Panc1 (cell line): ENCODE results near the gene OMA1. TPM values are rescaled to one million over a fixed set of nuclear protein-coding genes. Genes with fewer than 3 reads are reported as not detected.

ENCODE experiments used
- ATAC-seq: fragments of 200-7000 bp; cut with Tn5 transposase; 2 replicates; pipeline ENCODE4 v1.9.1; 2020; ENCODE audit warnings: mild to moderate bottlenecking, moderate library complexity
- BruUV-seq: library from RNA; stranded (reverse); fragments of 400-500 nt; replicated peaks from 2 replicates; lab custom pipeline; 2021; lab: Mats Ljungman, UMichigan
- CTCF ChIA-PET: fragments of 300-600 bp; sonication (Branson Sonifier 250); formaldehyde crosslinking; loops from one replicate; lab custom pipeline; 2022; ENCODE audit warnings: antibody characterized with exemption; lab: Charles Lee
- POLR2A ChIA-PET: fragments of 300-600 bp; sonication (Branson Sonifier 250); formaldehyde crosslinking; loops from one replicate; lab custom pipeline; 2022; ENCODE audit warnings: antibody characterized with exemption; lab: Charles Lee
- DNase-seq: peaks from one replicate; pipeline ENCODE4 v3.0.0-alpha.2; 2010; ENCODE audit warnings: low read depth, low spot score
- H3K27ac ChIP-seq: 2 replicates; pipeline ENCODE4 v1.5.1; 2011; ENCODE audit warnings: mild to moderate bottlenecking, low read length, inconsistent platforms
- H3K27me3 ChIP-seq: fragments of 200-500 bp; sonication (Bioruptor generic); 2 replicates; pipeline ENCODE4 v1.6.0; 2014; ENCODE audit warnings: low read length, inconsistent platforms; ENCODE audit not compliant: control insufficient read depth, insufficient read depth
- H3K36me3 ChIP-seq: fragments of 200-500 bp; sonication (Bioruptor generic); 2 replicates; pipeline ENCODE4 v1.5.1; 2014; ENCODE audit warnings: inconsistent platforms, mild to moderate bottlenecking, low read length, moderate library complexity; ENCODE audit not compliant: control insufficient read depth, insufficient read depth
- H3K4me1 ChIP-seq: 2 replicates; pipeline ENCODE4 v1.5.1; 2011; ENCODE audit warnings: inconsistent platforms, mild to moderate bottlenecking, low read length, moderate library complexity; ENCODE audit not compliant: control insufficient read depth, insufficient read depth
- H3K4me3 ChIP-seq, 2 experiments: 2 replicates each; pipeline ENCODE4 v1.5.1; 2011 to 2012; ENCODE audit warnings: low read depth in 2 of 2, low read length in 2 of 2, mild to moderate bottlenecking in 2 of 2, inconsistent platforms in 1 of 2, moderate library complexity in 1 of 2
- H3K9me3 ChIP-seq: fragments of 200-500 bp; sonication (Bioruptor generic); 2 replicates; pipeline ENCODE4 v1.5.1; 2014; ENCODE audit warnings: low read depth, mild to moderate bottlenecking, inconsistent platforms, low read length, moderate library complexity; ENCODE audit not compliant: control insufficient read depth, insufficient read depth
- CTCF ChIP-seq: fragments of 450-650 bp; IDR thresholded peaks from 2 replicates; pipeline ENCODE4 v1.5.1; 2017; ENCODE audit warnings: mild to moderate bottlenecking
- POLR2AphosphoS5 ChIP-seq: IDR thresholded peaks from 2 replicates; pipeline ENCODE4 v1.6.1; 2012; ENCODE audit warnings: mild to moderate bottlenecking, low read depth, low read length, moderate library complexity
- REST ChIP-seq, 2 experiments: IDR thresholded peaks; 2 replicates each; pipeline ENCODE4 v1.6.1; 2011 to 2012; ENCODE audit warnings: low read depth in 2 of 2, control low read depth in 1 of 2, low read length in 1 of 2, mild to moderate bottlenecking in 1 of 2, moderate library complexity in 1 of 2; ENCODE audit not compliant: insufficient read depth in 1 of 2
- SIN3A ChIP-seq: IDR thresholded peaks from 2 replicates; pipeline ENCODE4 v1.6.1; 2012; ENCODE audit warnings: low read depth, mild to moderate bottlenecking, low read length, moderate library complexity, borderline replicate concordance; ENCODE audit not compliant: insufficient read depth
- TCF7L2 ChIP-seq: IDR thresholded peaks from 2 replicates; pipeline ENCODE4 v1.6.1; 2011; ENCODE audit warnings: mild to moderate bottlenecking, low read depth, low read length, inconsistent platforms
- in situ Hi-C: cut with HindIII; loops from 2 replicates; pipeline ENCODE4 v1.10.0; 2016; ENCODE audit warnings: low sequenced_read_pairs, low pct_unique_long_range_greater_than_20kb
- intact Hi-C: fragments of 100-400 bp; cut with micrococcal nuclease; formaldehyde crosslinking; loops from one replicate; pipeline ENCODE4 v1.10.0; 2022; ENCODE audit not compliant: unreplicated experiment
- total RNA-seq: library from RNA; stranded (reverse); gene quantifications from one replicate; pipeline ENCODE4 v1.2.1, GENCODE V29; 2021; ENCODE audit not compliant: unreplicated experiment

Gene OMA1
- total RNA-seq, 1 experiment from 2014 or later, result 16.6 TPM

- Histone ChIP-seq H3K36me3 (no peaks in the 10 kb centered on the region), H3K4me1 (no peaks in the 10 kb centered on the region), H3K27ac (no peak overlapping the region), H3K27me3 (peaks cover 9% of the 10 kb centered on the region), H3K9me3 (no peaks in the 10 kb centered on the region), H3K4me3 (no peak overlapping the region)
- no TSS peak for BruUV-seq
- TF ChIP-seq SIN3A (no peak), POLR2AphosphoS5 (no peak), CTCF (no peak), TCF7L2 (no peak), REST (IDR thresholded peaks at IDR 0.05; ENCODE audit: insufficient read depth in 1 of 2, low read depth in 2 of 2, low read length in 1 of 2) (no peak)
- intact Hi-C loops (no loop called here), in situ Hi-C loops (no loop called here)
- ATAC-seq (no peak), DNase-seq (no peak)
- POLR2A ChIA-PET, result no interaction called here
- CTCF ChIA-PET, result no interaction called here
These were observed 39.1 kb upstream of the OMA1 start for GRCh38 chr1:58585581-58586151.

- no peaks in the 10 kb centered on the region for H3K4me1 ChIP-seq
- no peak for ATAC-seq
These were observed 38.6 kb upstream of the OMA1 start for GRCh38 chr1:58585166-58585565.

More at GRCh38 chr1:58585166-58585565, 38.6 kb upstream of the OMA1 start:
- in situ Hi-C loops (no loop called here), intact Hi-C loops (no loop called here)
- DNase-seq, result no peak
- no peak overlapping the region for H3K27ac ChIP-seq
- TF ChIP-seq POLR2AphosphoS5, result no peak
- TF ChIP-seq TCF7L2, result no peak
- TF ChIP-seq SIN3A, result no peak
- TF ChIP-seq CTCF, result no peak
- TF ChIP-seq REST (IDR thresholded peaks at IDR 0.05; ENCODE audit: insufficient read depth in 1 of 2, low read depth in 2 of 2, low read length in 1 of 2), result no peak
- ChIA-PET POLR2A (no interaction called here), CTCF (no interaction called here)
- peaks cover 9% of the 10 kb centered on the region for H3K27me3 ChIP-seq
- H3K9me3 ChIP-seq, result no peaks in the 10 kb centered on the region
- BruUV-seq, result no TSS peak
- no peaks in the 10 kb centered on the region for H3K36me3 ChIP-seq
- H3K4me3 ChIP-seq, result no peak overlapping the region
